SK-MEL-5 (cell line): ENCODE measurements around the gene SLC25A39. TPM values are rescaled to one million over a fixed set of nuclear protein-coding genes. Genes with fewer than 3 reads are reported as not detected.
"Not testable (repeated sequence)": the region's sequence is repeated elsewhere in the genome, so short reads cannot be mapped to it uniquely, and the experiment has no call there.

Experiments used
- DNase-seq: peaks from one replicate; pipeline ENCODE4 v3.0.0-alpha.2; 2016; ENCODE audit warnings: low read depth, low spot score
- in situ Hi-C: cut with HindIII; loops from 2 replicates; pipeline ENCODE4 v1.10.0; 2016; ENCODE audit warnings: low sequenced_read_pairs, high pct_unique_total_duplicates, low pct_unique_long_range_greater_than_20kb
- polyA plus RNA-seq, 2 experiments: library from polyadenylated mRNA; depleted of rRNA; stranded (reverse); fragments of >200 nt; gene quantifications; 2 replicates each; pipeline ENCODE4 v1.2.3, GENCODE V29; 2015
- total RNA-seq: library from RNA; depleted of rRNA; stranded (reverse); fragments of >200 nt; shearing (Covaris generic); gene quantifications from 2 replicates; pipeline ENCODE4 v1.2.3, GENCODE V29; 2014; rRNA removed

Gene SLC25A39, protein sequence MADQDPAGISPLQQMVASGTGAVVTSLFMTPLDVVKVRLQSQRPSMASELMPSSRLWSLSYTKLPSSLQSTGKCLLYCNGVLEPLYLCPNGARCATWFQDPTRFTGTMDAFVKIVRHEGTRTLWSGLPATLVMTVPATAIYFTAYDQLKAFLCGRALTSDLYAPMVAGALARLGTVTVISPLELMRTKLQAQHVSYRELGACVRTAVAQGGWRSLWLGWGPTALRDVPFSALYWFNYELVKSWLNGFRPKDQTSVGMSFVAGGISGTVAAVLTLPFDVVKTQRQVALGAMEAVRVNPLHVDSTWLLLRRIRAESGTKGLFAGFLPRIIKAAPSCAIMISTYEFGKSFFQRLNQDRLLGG
- total RNA-seq = 121 and 134 TPM in 2 replicates
- polyA plus RNA-seq (2015; cell fraction: cytosol; rRNA removed) = 233 TPM in 2 replicates
- polyA plus RNA-seq (2015; cell fraction: nucleus; rRNA removed) = 362 and 411 TPM in 2 replicates

GRCh38 chr17:44324571-44325275, at the start of gene SLC25A39:
Gene SLC25A39 (minus strand): TSS chr17:44324823. CDS start chr17:44323562, 1,261 bp downstream.
- in situ Hi-C loops = no loop called here
- DNase-seq = peak; percentile 89

- in situ Hi-C loops = no loop called here
- no peak for DNase-seq
These were observed 47.4 kb upstream of the SLC25A39 start for GRCh38 chr17:44372036-44372435.

DNA sequence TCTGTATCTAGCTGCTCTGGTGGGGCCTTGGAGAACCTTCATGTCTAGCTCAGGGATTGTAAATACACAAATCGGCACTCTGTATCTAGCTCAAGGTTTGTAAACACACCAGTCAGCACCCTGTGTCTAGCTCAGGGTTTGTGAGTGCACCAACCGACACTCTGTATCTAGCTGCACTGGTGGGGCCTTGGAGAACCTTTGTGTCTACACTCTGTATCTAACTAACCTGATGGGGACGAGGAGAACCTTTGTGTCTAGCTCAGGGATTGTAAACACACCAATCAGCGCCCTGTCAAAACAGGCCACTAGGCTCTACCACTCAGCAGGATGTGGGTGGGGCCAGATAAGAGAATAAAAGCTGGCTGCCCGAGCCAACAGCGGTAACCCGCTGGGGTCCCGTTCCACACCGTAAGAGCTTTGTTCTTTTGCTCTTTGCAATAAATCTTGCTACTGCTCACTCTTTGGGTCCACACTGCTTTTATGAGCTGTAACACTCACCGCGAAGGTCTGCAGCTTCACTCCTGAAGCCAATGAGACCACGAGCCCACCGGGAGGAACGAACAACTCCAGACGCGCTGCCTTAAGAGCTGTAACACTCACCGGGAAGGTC, 44.9 kb upstream of the SLC25A39 start:
- DNase-seq, in situ Hi-C loops: not testable (repeated sequence)

GRCh38 chr17:44368391-44369243, 44.0 kb upstream of the SLC25A39 start:
- DNase-seq, in situ Hi-C loops: not testable (repeated sequence)

- in situ Hi-C loops = no loop called here
- DNase-seq = no peak
These were observed 42.8 kb upstream of the SLC25A39 start for GRCh38 chr17:44367231-44367979.

- in situ Hi-C loops, DNase-seq: not testable (repeated sequence)
These were observed 40.4 kb upstream of the SLC25A39 start for GRCh38 chr17:44365051-44365450.

DNA sequence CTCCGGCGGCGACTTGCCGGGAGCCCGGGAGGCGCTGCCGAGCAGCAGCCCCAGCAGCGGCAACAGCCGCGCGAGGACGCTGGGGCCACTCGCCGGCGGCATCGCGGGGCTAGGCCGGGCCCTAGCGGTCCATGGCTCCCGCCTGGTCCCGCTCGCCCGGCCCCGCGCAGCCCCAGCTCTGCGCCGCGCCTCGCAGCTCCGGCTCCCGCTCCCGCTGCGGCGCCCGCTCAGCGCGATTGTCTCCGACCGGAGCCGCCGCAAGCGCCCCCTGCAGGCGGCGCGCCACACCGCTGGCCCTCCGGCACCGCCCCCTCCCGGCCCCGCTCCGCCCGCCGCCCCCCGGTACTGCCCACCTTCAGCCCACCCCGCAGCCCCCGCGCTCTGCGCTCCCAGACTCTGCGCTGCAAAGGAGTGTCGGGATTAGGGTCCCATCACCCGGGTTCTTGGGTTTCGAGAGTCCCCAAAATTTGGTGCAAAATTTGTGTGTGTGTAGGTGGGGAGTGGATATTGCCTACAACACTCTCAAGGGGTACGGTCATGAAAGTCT, 39.1 kb upstream of the SLC25A39 start, which contains the start of gene FAM171A2:
TSS of gene FAM171A2 (minus strand) at position 241 of the 547 bp plus-strand sequence. CDS start at position 102, 139 bp downstream.
- peak; percentile 56 for DNase-seq
- in situ Hi-C loops = no loop called here

GRCh38 chr17:44362949-44363612, 38.5 kb upstream of the SLC25A39 start:
- DNase-seq = no peak
- in situ Hi-C loops = no loop called here

DNA sequence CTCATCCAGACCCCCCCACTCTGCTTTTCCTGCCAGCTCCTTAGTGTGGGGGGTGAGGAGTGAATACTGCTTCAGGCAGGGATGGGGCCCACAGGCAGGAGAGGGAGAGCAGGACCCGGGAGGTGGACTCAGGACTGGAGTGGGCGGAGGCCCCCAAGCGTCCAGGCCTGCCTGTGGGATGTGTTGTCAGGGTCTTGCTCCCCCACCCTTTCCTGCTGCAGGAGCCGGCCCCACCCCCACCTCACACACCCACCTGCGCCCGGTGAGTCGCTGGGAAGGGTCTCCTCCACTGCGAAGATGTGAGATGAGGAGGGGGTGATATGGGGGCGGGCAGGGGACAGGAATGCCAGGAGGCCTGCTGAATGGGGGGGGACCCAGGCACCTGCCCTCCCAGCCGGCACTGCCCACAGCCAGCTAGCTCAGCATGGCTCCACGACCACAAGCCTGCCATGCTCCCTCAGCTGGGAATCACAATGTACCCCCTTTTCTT, 37.9 kb upstream of the SLC25A39 start:
- in situ Hi-C loops = no loop called here
- DNase-seq = no peak

- in situ Hi-C loops = no loop called here
- no peak for DNase-seq
These were observed 37.0 kb upstream of the SLC25A39 start for GRCh38 chr17:44361292-44362260.

GRCh38 chr17:44360826-44361225, 36.2 kb upstream of the SLC25A39 start:
- peak; percentile 17 for DNase-seq
- in situ Hi-C loops = no loop called here

GRCh38 chr17:44360144-44360533, 35.5 kb upstream of the SLC25A39 start:
- in situ Hi-C loops = no loop called here
- DNase-seq = no peak

GRCh38 chr17:44359458-44360143, 35.0 kb upstream of the SLC25A39 start:
- no peak for DNase-seq

DNA sequence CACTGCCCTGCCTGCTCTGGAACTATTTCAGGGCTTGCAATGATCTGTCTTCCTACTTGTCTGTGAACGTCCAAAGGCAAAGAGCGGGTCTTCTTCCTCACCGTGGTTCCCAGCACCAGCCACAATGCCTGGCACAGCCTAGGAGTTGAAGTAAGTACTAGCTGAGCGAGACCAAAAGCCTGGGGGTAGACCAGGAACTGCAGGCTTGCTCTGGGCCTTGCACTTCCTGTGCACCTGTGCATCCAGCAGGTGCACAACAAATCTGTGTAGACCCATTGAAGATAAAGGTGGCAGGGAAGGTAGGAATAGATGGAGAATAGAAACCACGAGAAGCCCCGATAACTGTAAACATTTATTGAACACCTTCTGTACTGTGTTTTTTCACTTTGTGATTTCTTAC, 34.4 kb upstream of the SLC25A39 start:
- in situ Hi-C loops = no loop called here
- no peak for DNase-seq

More at GRCh38 chr17:44359458-44360143, 35.0 kb upstream of the SLC25A39 start:
- in situ Hi-C loops = no loop called here
